PC-3 (cell line): ENCODE measurements around the gene CRELD1. TPM values are rescaled to one million over a fixed set of nuclear protein-coding genes. Genes with fewer than 3 reads are reported as not detected.

ENCODE experiments used
- ATAC-seq: fragments of 200-7000 bp; cut with Tn5 transposase; 2 replicates; pipeline ENCODE4 v1.9.1; 2020; ENCODE audit warnings: mild to moderate bottlenecking, moderate library complexity
- BruUV-seq: library from RNA; stranded (reverse); fragments of 400-500 nt; replicated peaks from 2 replicates; lab custom pipeline; 2021; lab: Mats Ljungman, UMichigan
- CTCF ChIA-PET: fragments of 300-600 bp; sonication (Branson Sonifier 250); formaldehyde crosslinking; loops from one replicate; lab custom pipeline; 2022; ENCODE audit warnings: antibody characterized with exemption; lab: Charles Lee
- POLR2A ChIA-PET: fragments of 300-600 bp; sonication (Branson Sonifier 250); formaldehyde crosslinking; loops from one replicate; lab custom pipeline; 2022; ENCODE audit warnings: antibody characterized with exemption; ENCODE audit not compliant: unreplicated experiment; lab: Charles Lee
- DNase-seq: peaks from one replicate; pipeline ENCODE4 v3.0.0-alpha.2; 2015
- H2AFZ ChIP-seq: fragments of 300-600 bp; sonication (generic); 2 replicates; pipeline ENCODE4 v1.6.0; 2016; ENCODE audit warnings: antibody characterized with exemption, low read length
- H3F3A ChIP-seq: fragments of 300-600 bp; sonication (generic); one replicate; pipeline ENCODE4 v1.6.0; 2017; ENCODE audit warnings: antibody characterized with exemption, low read length, control low read depth, mild to moderate bottlenecking; ENCODE audit not compliant: unreplicated experiment
- H3K27ac ChIP-seq: fragments of 300-600 bp; sonication (generic); 2 replicates; pipeline ENCODE4 v1.5.1; 2016; ENCODE audit warnings: mild to moderate bottlenecking, low read length
- H3K27me3 ChIP-seq: fragments of 300-600 bp; sonication (generic); 2 replicates; pipeline ENCODE4 v1.6.1; 2016; ENCODE audit warnings: low read length, mixed read lengths
- H3K36me3 ChIP-seq: fragments of 300-600 bp; sonication (generic); 2 replicates; pipeline ENCODE4 v1.6.1; 2016; ENCODE audit warnings: low read depth, mixed run types, low read length, mixed read lengths
- H3K4me1 ChIP-seq: fragments of 300-600 bp; sonication (generic); 2 replicates; pipeline ENCODE4 v1.5.1; 2016; ENCODE audit warnings: low read length; ENCODE audit not compliant: insufficient read depth
- H3K4me2 ChIP-seq: fragments of 300-600 bp; sonication (generic); 2 replicates; pipeline ENCODE4 v1.6.0; 2016; ENCODE audit warnings: low read length
- H3K4me3 ChIP-seq: fragments of 300-600 bp; sonication (generic); 2 replicates; pipeline ENCODE4 v1.5.1; 2016; ENCODE audit warnings: mild to moderate bottlenecking, low read length, mixed read lengths
- H3K79me2 ChIP-seq: fragments of 300-600 bp; sonication (generic); 2 replicates; pipeline ENCODE4 v1.6.1; 2017; ENCODE audit warnings: low read length, mixed read lengths
- H3K9ac ChIP-seq: fragments of 300-600 bp; sonication (generic); 2 replicates; pipeline ENCODE4 v1.6.0; 2016; ENCODE audit warnings: mild to moderate bottlenecking, low read length
- H3K9me2 ChIP-seq: fragments of 300-600 bp; sonication (generic); replicated peaks from 2 replicates; pipeline ENCODE4 v1.6.1; 2016; ENCODE audit warnings: mixed run types, low read length, mixed read lengths
- H3K9me3 ChIP-seq: fragments of 300-600 bp; sonication (generic); 2 replicates; pipeline ENCODE4 v1.6.1; 2016; ENCODE audit warnings: low read length, mixed read lengths
- H4K20me1 ChIP-seq: fragments of 300-600 bp; sonication (generic); 2 replicates; pipeline ENCODE4 v1.6.1; 2016; ENCODE audit warnings: low read length, mixed read lengths
- CTCF ChIP-seq: fragments of 300-600 bp; sonication (generic); conservative IDR thresholded peaks from 2 replicates; pipeline ENCODE4 v1.5.1; 2017; ENCODE audit warnings: antibody characterized with exemption, low read depth, mild to moderate bottlenecking, low read length
- EZH2 ChIP-seq: fragments of 300-600 bp; sonication (generic); IDR thresholded peaks from one replicate; pipeline ENCODE4 v1.6.1; 2017; ENCODE audit warnings: antibody characterized with exemption, mild to moderate bottlenecking, low read length; ENCODE audit not compliant: unreplicated experiment
- EZH2phosphoT487 ChIP-seq: fragments of 300-600 bp; sonication (generic); IDR thresholded peaks from 2 replicates; pipeline ENCODE4 v1.6.1; 2018; ENCODE audit warnings: mild to moderate bottlenecking, antibody characterized with exemption, low read length, borderline replicate concordance
- intact Hi-C: fragments of 100-400 bp; cut with micrococcal nuclease; formaldehyde crosslinking; loops from 2 replicates; pipeline ENCODE4 v1.9.0; 2023
- total RNA-seq: library from RNA; depleted of rRNA; stranded (reverse); fragments of >200 nt; gene quantifications from 2 replicates; pipeline ENCODE4 v1.2.3, GENCODE V29; 2014

The CRELD1 gene
- total RNA-seq, 1 experiment from 2014 or later: 22.0 TPM

DNA sequence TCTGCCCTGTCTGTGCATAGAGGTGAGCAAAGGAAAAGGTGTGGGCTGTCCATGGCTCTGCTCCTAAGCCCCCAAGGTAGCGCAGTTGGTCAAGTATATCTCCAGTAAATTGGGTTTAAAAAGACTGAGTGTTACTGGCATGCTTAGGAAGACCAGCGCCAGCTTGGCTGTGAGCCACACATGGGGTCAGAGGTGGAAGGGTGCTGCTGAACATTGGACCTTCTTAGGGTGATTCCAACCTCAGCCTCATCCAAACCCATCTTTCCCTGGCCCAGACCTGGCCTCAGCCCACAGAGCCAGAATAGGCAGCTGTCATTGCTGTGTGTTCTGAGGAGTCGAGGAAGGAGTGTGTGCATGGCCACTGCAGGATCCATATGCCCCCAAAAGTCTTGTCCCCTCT is 25.3 kb upstream of the CRELD1 start:
- peaks cover 24% of the 10 kb centered on the region for H3K4me1 ChIP-seq
- H3K27me3 ChIP-seq: no peaks in the 10 kb centered on the region
- no peaks in the 10 kb centered on the region for H3K36me3 ChIP-seq
- no peak for TF ChIP-seq EZH2
- TF ChIP-seq EZH2phosphoT487: no peak
- TF ChIP-seq CTCF: no peak
- H3K79me2 ChIP-seq: no peaks in the 10 kb centered on the region
- H3K27ac ChIP-seq: no peak overlapping the region
- ATAC-seq (no peak), DNase-seq (no peak)
- intact Hi-C loops: no loop called here
- no peak overlapping the region for H3K4me3 ChIP-seq
- no peaks in the 10 kb centered on the region for H3K9me3 ChIP-seq
- H3K9ac ChIP-seq: no peak overlapping the region
- ChIA-PET CTCF (no interaction called here), POLR2A (no interaction called here)
- no peaks in the 10 kb centered on the region for H3K9me2 ChIP-seq
- H3K4me2 ChIP-seq: no peak overlapping the region
- no peaks in the 10 kb centered on the region for H3F3A ChIP-seq
- H4K20me1 ChIP-seq: no peaks in the 10 kb centered on the region
- H2AFZ ChIP-seq: no peak overlapping the region
- BruUV-seq: no TSS peak

DNA sequence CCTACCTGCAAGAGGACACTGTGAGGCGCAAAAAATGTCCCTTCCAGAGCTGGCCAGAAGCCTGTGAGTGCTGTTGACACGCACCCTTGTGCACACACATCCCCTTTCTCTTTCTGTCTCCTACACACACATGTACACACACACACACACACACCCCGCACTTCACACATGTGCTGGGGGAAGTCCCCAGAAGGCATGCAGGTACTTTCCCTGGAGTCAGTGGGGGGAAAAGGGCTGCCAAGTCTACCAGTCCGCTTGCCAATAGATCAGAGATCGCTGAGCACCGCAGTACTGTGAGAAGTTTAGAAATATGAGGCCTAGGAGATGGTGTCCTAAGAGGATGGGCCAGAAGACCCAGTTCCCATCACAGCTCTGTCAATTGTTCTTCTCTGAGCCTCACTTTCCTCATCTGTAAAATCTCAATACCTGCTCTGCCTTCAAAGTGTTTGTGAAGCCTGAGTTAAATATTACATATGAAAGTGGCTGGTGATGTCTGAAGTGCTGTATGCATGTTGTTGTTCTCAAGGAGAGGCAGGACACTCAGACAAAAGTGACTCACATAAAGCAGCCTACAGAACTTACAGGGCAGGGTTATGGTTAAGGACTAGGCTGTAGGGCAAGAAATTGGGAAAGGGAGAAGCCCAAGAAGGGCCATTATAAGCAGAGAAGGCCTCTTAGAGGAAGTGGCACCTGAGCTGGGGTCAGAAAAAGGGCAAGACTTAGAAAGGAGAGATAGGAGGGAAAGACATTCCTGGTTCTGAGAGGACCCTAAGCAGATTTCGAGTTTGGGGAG is 24.2 kb upstream of the CRELD1 start:
- H3K27ac ChIP-seq: no peak overlapping the region
- BruUV-seq: no TSS peak
- H3K27me3 ChIP-seq: no peaks in the 10 kb centered on the region
- no peak overlapping the region for H3K4me2 ChIP-seq
- peaks cover 28% of the 10 kb centered on the region for H3K4me1 ChIP-seq
- no peak overlapping the region for H2AFZ ChIP-seq
- no peaks in the 10 kb centered on the region for H4K20me1 ChIP-seq
- ChIA-PET CTCF (no interaction called here), POLR2A (no interaction called here)
- no peak overlapping the region for H3K9ac ChIP-seq
- DNase-seq: no peak
- H3K79me2 ChIP-seq: peaks cover 3% of the 10 kb centered on the region
- no peaks in the 10 kb centered on the region for H3K36me3 ChIP-seq
- intact Hi-C loops: no loop called here
- no peaks in the 10 kb centered on the region for H3F3A ChIP-seq
- H3K9me2 ChIP-seq: no peaks in the 10 kb centered on the region
- no peak overlapping the region for H3K4me3 ChIP-seq
- H3K9me3 ChIP-seq: no peaks in the 10 kb centered on the region
- TF ChIP-seq EZH2phosphoT487: no peak
- TF ChIP-seq EZH2: no peak
- no peak for TF ChIP-seq CTCF
- no peak for ATAC-seq

DNA sequence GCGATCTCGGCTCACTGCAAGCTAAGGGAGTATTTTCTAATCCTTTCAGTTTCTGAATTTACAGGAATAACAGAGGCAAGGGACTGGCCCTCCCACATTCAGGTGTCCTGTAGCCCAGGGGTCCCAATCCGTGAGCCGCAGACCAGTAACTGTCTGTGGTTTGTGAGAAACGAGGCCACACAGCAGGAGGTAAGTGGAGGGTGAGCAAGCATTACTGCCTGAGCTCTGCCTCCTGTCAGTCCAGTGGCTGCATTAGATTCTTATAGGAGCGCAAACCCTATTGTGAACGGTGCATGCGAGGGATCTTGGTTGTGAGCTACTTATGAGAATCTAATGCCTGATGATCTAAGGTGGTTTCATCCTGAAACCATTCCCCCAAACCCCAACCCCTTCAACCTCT is 21.8 kb upstream of the CRELD1 start:
- H3K36me3 ChIP-seq: no peaks in the 10 kb centered on the region
- H3K27me3 ChIP-seq: no peaks in the 10 kb centered on the region
- no peaks in the 10 kb centered on the region for H3K9me3 ChIP-seq
- DNase-seq (no peak), ATAC-seq (no peak)
- ChIA-PET CTCF (interaction anchor here (0.6 to 1.2 kb wide), 4 partner anchors 9 to 411 kb away, joined by 3 to 9 read pairs (median 4); no protein-coding TSS in a partner anchor), POLR2A (interaction anchor here (0.8 kb wide), 1 partner anchor 14 kb away, joined by 5 read pairs; no protein-coding TSS in a partner anchor)
- H4K20me1 ChIP-seq: no peaks in the 10 kb centered on the region
- peaks cover 49% of the 10 kb centered on the region for H3K4me1 ChIP-seq
- H3K79me2 ChIP-seq: peaks cover 9% of the 10 kb centered on the region
- BruUV-seq: no TSS peak
- peak overlapping the region; percentile 29; the same call in 1 of the 2 replicates for H3K4me2 ChIP-seq
- H3K27ac ChIP-seq: no peak overlapping the region
- no peak for TF ChIP-seq CTCF
- TF ChIP-seq EZH2phosphoT487: no peak
- no peak for TF ChIP-seq EZH2
- no peak overlapping the region for H3K9ac ChIP-seq
- H2AFZ ChIP-seq: no peak overlapping the region
- H3K4me3 ChIP-seq: no peak overlapping the region
- intact Hi-C loops: loop anchor here (1.0 kb wide), 1 partner anchor 14 kb away; no protein-coding TSS in a partner anchor
- H3K9me2 ChIP-seq: no peaks in the 10 kb centered on the region
- H3F3A ChIP-seq: no peaks in the 10 kb centered on the region
